ENCODE data around the gene CSMD2.
"Not testable (repeated sequence)": the region's sequence is repeated elsewhere in the genome, so short reads cannot be mapped to it uniquely, and the experiment has no call there.

CSMD2 gene

GRCh38 chr1:34052565-34052964 lies 112.5 kb downstream of the CSMD2 start:
- no peak for DNase-seq (ENCODE audit: low spot score)

DNA sequence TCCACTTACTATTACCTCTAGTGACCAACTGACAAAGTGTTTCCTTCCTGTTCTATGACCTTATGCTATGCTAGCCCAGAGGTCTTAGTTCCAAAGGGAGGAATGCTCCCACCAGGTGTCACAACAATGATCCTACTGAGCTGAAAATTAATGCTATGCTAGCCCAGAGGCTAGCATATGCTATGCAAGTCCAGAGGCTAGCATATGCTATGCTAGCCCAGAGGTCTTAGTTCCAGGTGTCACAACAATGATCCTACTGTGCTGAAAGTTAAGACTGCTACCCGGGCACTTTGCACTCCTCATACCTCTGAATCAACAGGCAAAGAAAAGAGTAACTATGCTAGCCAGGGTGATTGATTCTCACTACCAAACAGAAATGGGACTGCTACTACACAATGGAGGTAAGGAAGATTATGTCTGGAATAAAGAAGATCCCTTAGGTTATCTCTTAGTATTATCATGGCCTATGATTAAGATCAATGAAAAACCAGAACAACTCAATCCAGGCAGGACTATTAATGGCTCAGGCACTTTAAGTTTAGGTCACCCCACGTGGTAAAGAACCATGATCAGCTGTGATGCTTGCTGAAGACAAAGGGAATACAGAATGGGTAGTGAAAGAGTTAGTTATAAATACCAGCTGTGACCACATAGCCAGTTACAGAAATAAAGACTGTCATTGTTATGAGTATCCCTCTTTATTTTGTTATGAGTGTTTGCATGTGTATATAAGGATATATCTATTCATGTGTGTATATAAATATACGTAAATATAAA lies 114.1 kb downstream of the CSMD2 start:
- no peak for DNase-seq (ENCODE audit: low spot score)

- no peak for DNase-seq (ENCODE audit: low spot score)
Measured at GRCh38 chr1:34049994-34050393, 115.0 kb downstream of the CSMD2 start.

DNA sequence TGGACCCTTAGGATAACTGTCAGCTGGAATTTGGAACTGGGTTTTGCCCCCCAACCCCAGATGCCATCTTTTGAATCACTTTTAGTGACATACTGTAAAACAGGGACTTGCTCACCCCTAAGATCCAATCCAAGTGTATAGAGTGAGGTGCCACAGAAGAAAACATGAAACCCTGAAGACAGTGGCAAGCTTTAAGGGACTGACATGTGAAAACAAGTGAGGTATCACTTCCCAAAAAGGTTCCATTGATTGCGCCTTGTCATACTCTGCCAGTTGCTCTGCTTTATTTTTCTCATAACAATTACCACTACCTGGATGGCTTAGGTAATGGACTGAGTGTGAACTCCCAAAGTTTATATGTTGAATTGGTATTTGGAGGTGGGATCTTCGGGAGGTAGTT lies 115.6 kb downstream of the CSMD2 start:
- no peak for DNase-seq (ENCODE audit: low spot score)

DNA sequence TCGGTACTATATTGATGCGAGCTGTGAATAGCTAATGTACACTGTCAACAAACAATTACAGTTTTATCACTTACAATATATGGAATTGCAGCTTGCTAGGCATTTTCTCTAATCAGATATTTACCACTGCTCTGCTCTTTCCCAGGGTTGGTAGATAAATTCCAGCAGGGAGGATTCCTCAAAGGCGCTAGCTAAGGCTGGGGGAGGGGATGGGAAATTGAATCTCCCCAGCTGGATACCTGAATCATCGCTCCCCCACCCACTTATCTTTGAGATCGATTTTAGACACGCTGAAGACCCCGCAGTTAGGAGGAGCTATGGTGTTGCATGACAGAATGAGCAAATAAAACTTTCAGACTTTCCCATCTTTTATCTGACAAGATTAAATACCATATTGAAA lies 127.2 kb downstream of the CSMD2 start:
- no peak for DNase-seq (ENCODE audit: low spot score)

GRCh38 chr1:34037109-34037508 lies 127.9 kb downstream of the CSMD2 start:
- no peak for DNase-seq (ENCODE audit: low spot score)

DNA sequence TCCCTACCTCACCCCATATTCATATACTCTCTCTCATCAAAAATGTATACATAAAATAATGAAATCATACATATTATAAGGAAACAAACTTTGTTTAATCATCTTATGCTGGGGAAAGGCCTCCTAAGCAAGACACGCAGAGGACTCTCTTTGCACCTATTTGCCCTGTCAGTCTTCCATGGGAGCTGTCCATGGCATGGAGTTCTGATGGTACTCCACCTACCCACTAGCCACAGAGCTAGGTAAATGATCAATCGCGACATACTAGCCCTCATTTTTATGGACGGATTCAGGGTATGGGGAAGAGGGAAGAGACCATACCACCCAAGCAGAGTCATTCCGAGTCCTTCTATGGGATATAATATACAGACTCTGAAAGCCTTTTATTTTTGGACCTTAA lies 131.0 kb downstream of the CSMD2 start:
- no peak for DNase-seq (ENCODE audit: low spot score)

- no peak for DNase-seq (ENCODE audit: low spot score)
Measured at GRCh38 chr1:34029954-34030353, 135.1 kb downstream of the CSMD2 start.

DNA sequence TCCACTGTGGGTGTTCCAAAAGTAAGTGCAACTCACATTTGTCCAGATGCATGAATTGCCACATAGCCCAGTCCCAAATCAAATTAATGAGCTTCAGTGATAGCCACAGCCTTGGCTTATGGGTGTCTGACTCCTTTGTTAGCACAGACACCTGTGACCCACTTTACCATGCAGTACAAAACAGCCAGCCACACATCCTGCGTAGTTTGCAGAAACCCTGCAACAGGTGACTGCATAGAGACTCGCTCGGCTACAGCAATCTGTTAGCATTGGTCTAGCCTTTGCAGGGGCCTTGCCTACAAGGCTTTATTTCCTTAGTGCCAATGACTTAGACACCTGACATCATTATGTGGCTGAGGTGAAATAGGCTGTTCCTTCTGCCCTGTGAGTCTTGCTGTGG lies 135.5 kb downstream of the CSMD2 start:
- DNase-seq (ENCODE audit: low spot score) = no peak

GRCh38 chr1:34028381-34029055 lies 136.5 kb downstream of the CSMD2 start:
- no peak for DNase-seq (ENCODE audit: low spot score)

DNA sequence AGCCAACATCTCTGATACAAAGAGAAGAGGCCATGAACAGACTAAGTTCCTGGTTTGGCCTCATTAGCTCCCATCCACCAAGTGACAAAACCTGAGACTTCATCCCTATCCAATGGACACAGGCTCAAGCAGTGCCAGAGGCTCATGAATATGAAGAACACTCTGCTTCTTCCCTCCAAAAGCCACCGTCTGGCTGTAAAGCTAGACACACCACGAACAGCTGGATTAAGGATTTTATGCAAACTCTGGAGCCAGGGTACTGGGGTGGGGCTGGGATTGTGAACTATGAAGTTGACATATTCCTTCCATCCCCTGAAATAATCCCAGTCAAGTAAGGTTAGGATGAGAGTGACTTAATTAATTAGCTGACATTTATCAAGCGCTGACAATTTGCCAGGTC lies 139.4 kb downstream of the CSMD2 start:
- DNase-seq (ENCODE audit: low spot score) = no peak

- DNase-seq (ENCODE audit: low spot score) = no peak
Measured at GRCh38 chr1:34024485-34024884, 140.5 kb downstream of the CSMD2 start.

DNA sequence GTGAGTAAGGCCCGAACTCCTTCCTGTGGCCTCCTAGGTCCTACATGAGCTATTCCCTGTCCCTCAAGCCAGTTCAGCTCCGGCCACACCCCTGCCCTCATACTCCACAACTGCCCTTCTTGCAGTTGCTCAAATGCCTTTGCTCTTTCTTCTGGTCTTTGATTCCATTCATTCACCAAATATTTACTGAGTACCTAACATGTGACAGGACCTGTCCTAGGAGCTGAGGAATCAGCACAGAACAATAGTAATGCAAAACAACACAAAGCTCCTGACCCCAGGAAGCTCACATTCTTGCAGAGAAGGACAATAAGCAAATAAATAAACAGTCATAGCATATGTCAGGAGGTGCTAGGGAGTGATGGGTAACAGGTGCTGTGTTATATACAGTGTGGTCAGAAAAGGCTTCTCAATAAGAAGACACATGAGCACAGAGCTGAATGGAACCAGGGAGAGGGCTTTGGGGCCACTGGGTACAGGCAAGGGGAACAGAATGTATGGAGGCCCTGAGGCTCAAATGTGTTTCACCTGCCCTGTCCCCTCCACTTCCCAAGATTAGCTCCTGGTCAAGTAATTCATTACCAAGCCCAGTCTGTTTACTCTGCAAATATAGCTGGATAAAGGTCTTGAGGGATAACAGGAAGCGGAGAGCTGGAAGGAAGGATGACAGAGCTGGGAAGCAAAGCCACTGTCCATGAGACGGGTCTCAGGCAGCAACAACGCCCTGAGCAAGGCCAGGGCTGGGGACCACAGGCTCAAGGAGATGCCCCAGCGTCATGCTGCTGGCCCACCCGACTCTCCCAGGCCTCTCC lies 145.1 kb downstream of the CSMD2 start:
- no peak for DNase-seq (ENCODE audit: low spot score)

DNA sequence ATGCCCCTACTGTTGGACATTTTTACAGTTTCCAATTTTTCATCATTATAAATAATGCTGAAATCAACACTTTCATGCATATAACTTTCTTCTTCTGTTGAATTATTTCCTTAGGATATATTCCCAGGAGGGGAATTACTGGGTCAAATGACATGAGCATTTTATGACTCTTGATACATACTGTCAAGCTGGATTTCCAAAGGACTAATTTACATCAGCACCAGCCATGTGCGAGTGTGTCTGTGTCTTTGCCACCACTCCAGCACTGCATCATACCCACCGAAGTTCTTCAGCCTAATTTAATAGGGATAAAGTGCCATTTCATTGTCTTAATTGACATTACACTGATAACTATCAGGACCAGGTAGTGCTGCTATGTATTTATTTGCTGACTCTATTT lies 146.7 kb downstream of the CSMD2 start:
- DNase-seq (ENCODE audit: low spot score) = no peak

DNA sequence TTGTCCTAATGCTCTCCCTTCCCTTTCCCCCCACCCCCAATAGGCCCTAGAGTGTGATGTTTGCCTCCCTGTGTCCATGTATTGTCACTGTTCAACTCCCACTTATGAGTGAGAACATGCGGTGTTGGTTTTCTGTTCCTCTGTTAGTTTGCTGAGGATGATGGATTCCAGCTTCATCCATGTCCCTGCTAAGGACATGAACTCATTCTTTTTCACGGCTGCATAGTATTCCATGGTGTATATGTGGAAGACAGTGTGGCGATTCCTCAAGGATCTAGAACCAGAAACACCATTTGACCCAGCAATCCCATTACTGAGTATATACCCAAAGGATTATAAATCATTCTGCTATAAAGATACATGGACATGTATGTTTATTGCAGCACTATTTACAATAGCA lies 148.7 kb downstream of the CSMD2 start:
- not testable (repeated sequence) for DNase-seq (ENCODE audit: low spot score)

GRCh38 chr1:34013958-34014737 lies 150.9 kb downstream of the CSMD2 start:
- peak; percentile 36 for DNase-seq (ENCODE audit: low spot score)

DNA sequence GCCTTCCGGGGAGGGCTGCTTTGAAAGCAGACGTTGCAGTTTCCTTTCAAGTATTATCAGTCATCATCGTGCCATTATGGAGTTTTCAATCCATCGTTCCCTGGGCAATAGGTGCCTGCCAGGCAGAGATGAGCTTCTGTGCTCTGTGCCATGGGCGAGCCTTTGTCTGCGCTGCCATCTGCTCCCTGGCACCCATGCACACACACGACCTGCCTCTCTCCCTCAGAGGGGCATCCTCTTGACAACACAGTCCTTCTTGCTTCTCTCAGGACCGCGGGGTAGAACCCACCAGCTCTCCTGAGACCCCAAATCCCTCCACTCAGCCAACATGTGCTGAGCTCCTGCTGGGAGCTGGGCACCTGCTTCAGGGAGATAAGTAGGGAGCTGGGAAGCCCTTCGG lies 151.9 kb downstream of the CSMD2 start:
- no peak for DNase-seq (ENCODE audit: low spot score)

DNA sequence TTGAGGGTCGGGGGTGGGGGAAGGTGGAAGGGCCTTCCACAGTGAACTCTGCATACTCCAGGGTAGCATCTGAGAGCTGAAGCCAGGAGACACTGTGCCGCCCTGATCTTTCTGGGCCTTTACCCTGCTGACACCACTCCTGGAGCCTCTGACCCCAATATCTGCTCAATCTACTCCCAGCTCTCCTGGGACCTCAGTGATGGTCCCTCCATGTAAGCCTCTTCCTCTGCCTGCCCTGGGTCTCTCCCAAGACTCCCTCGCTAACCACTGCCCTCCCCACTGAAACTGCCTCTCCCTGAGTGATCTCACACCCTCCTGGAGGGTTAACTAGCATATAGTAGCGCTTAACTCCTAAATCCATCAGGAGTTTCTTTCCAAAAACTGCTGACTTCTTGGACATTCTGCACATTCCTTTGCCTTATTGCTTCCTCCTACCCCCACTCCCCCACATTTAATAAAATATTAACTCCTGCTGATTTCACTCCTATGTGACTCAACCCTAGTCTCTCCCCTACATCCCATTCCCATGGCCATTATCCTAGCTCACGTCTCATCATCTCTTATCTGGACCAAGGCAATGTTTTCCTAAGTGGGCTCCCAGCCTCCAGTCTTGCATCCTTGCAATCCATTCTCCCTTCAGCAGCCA lies 155.6 kb downstream of the CSMD2 start:
- no peak for DNase-seq (ENCODE audit: low spot score)

- DNase-seq (ENCODE audit: low spot score) = no peak
Measured at GRCh38 chr1:34007760-34008159, 157.3 kb downstream of the CSMD2 start.

DNA sequence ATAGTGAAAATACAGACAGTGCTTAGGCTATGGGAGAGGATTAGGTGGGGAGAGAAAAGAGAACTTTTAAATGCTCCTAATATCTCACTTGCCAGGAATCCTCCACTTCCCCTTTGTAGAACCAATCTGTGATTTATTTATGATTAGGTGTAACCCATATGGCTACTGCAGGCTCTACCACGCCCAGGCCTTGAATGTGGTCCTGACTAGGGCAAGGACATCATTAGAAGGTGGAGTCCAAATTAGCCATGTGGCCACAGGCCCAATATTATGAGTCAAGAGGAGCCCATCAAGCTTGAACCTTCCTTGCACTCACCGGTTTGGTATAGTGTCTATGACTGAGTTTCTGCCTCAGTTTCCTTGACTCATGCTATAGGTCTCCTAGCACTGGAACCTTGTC lies 159.7 kb downstream of the CSMD2 start:
- DNase-seq (ENCODE audit: low spot score) = no peak

GRCh38 chr1:34002810-34003209 lies 162.2 kb downstream of the CSMD2 start:
- no peak for DNase-seq (ENCODE audit: low spot score)
